Measurements from ENCODE around the gene TAS2R7.

GRCh38 chr12:10779103-10779502, 23.3 kb downstream of the TAS2R7 start:
- no peak for TF ChIP-seq CTCF (IDR thresholded peaks at IDR 0.05)
- TF ChIP-seq POLR2A (IDR thresholded peaks at IDR 0.05), result no peak
